Measurements from ENCODE around the gene ROBO1. TPM values are rescaled to one million over a fixed set of nuclear protein-coding genes. Genes with fewer than 3 reads are reported as not detected.

The ROBO1 gene
- total RNA-seq, 2 donors from 2014 or later, result 7.6 to 19.7 TPM

GRCh38 chr3:79480746-79481145 is 287.1 kb downstream of the ROBO1 start:
- no peak overlapping the region for H3K27ac ChIP-seq
- no peaks in the 10 kb centered on the region for H3K4me1 ChIP-seq
- no peaks in the 10 kb centered on the region for H3K36me3 ChIP-seq
- no peaks in the 10 kb centered on the region for H3K27me3 ChIP-seq
- no peak for TF ChIP-seq CTCF (IDR thresholded peaks at IDR 0.05)
- no peak for DNase-seq (ENCODE audit: low spot score)
- no peaks in the 10 kb centered on the region for H3K9me3 ChIP-seq
- no peak overlapping the region for H3K4me3 ChIP-seq

GRCh38 chr3:79478620-79479019 is 289.2 kb downstream of the ROBO1 start:
- DNase-seq (ENCODE audit: low spot score), result no peak

GRCh38 chr3:79477242-79477641 is 290.6 kb downstream of the ROBO1 start:
- Histone ChIP-seq H3K27ac (no peak overlapping the region), H3K4me3 (no peak overlapping the region), H3K36me3 (no peaks in the 10 kb centered on the region), H3K27me3 (no peaks in the 10 kb centered on the region), H3K9me3 (no peaks in the 10 kb centered on the region), H3K4me1 (no peaks in the 10 kb centered on the region)
- no peak for TF ChIP-seq CTCF (IDR thresholded peaks at IDR 0.05)
- no peak for DNase-seq (ENCODE audit: low spot score)

More at GRCh38 chr3:79478620-79479019, 289.2 kb downstream of the ROBO1 start:
- no peaks in the 10 kb centered on the region for H3K27me3 ChIP-seq
- H3K4me1 ChIP-seq, result no peaks in the 10 kb centered on the region
- H3K36me3 ChIP-seq, result no peaks in the 10 kb centered on the region
- no peak overlapping the region for H3K27ac ChIP-seq
- no peak overlapping the region for H3K4me3 ChIP-seq
- no peaks in the 10 kb centered on the region for H3K9me3 ChIP-seq
- TF ChIP-seq CTCF (IDR thresholded peaks at IDR 0.05), result no peak

DNA sequence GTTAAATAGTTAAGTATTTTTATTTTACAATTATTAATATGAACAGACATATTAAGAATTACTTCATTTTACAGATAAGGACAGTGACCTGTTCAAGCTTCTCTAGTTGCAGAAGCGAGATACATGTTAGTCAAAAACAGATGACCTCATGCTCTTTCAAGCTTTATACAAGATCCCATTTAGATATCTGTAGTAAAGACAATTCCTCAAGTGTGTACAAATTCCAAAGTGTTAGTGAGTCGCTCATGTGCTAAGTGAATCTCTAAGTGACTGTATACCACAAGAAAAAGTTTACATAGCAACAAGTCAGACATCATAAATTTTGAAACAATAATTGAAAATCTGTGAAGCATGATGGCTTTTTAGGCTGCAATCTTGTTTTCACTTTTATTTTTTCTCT is 293.8 kb downstream of the ROBO1 start:
- Histone ChIP-seq H3K36me3 (no peaks in the 10 kb centered on the region), H3K9me3 (no peaks in the 10 kb centered on the region), H3K27ac (no peak overlapping the region), H3K4me3 (no peak overlapping the region), H3K27me3 (no peaks in the 10 kb centered on the region), H3K4me1 (no peaks in the 10 kb centered on the region)
- TF ChIP-seq CTCF (IDR thresholded peaks at IDR 0.05), result no peak
- DNase-seq (ENCODE audit: low spot score), result no peak

DNA sequence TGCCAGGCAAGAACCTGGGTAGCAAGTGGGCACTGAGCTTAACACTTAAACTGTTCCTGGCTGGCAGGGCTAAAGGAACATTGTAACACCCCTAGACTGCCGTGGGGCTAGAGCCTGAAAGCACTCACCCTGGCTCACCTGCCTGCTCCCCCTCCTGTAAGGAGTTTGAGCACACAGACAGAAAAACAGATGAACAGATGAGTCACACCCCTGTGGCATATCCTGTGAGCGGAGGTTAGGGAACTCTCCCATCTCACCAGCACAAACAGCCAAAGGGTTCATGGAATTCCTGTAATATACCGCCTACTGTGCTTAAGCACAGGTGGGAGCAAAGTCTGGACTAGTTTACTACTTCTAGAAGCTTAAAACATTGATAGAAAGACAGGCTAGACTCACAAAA is 300.1 kb downstream of the ROBO1 start:
- H3K27me3 ChIP-seq, result no peaks in the 10 kb centered on the region
- DNase-seq (ENCODE audit: low spot score), result no peak
- no peak overlapping the region for H3K27ac ChIP-seq
- TF ChIP-seq CTCF (IDR thresholded peaks at IDR 0.05), result no peak
- no peaks in the 10 kb centered on the region for H3K36me3 ChIP-seq
- no peaks in the 10 kb centered on the region for H3K9me3 ChIP-seq
- H3K4me3 ChIP-seq, result no peak overlapping the region
- H3K4me1 ChIP-seq, result no peaks in the 10 kb centered on the region

GRCh38 chr3:79461129-79461792 is 306.5 kb downstream of the ROBO1 start:
- Histone ChIP-seq H3K27me3 (no peaks in the 10 kb centered on the region), H3K27ac (no peak overlapping the region), H3K4me1 (no peaks in the 10 kb centered on the region), H3K9me3 (no peaks in the 10 kb centered on the region), H3K36me3 (no peaks in the 10 kb centered on the region), H3K4me3 (no peak overlapping the region)
- TF ChIP-seq CTCF (IDR thresholded peaks at IDR 0.05), result no peak
- no peak for DNase-seq (ENCODE audit: low spot score)

Data from right atrium auricular region (tissue), 2 donors.